WTC11 (cell line): Measurements from ENCODE around the gene DMKN. TPM values are rescaled to one million over a fixed set of nuclear protein-coding genes. Genes with fewer than 3 reads are reported as not detected.

Experiments
- ATAC-seq: fragments of 200-7000 bp; cut with Tn5 transposase; 2 replicates; pipeline ENCODE4 v1.10.0; 2021; ENCODE audit warnings: mild to moderate bottlenecking, moderate library complexity
- CTCF ChIA-PET: fragments of 300-600 bp; sonication (Branson Sonifier 250); formaldehyde crosslinking; loops from one replicate; lab custom pipeline; 2021; ENCODE audit warnings: antibody characterized with exemption; lab: Charles Lee
- POLR2A ChIA-PET: fragments of 350-600 bp; sonication (Branson Sonifier 250); formaldehyde crosslinking; loops from one replicate; lab custom pipeline; 2021; ENCODE audit warnings: antibody characterized with exemption; lab: Charles Lee
- DNase-seq: peaks from one replicate; pipeline ENCODE4 v3.0.0; 2021; ENCODE audit warnings: low spot score
- H3K27ac Mint-ChIP-seq: 2 replicates; pipeline ENCODE4 v1.8.0; 2021; ENCODE audit warnings: mixed read lengths
- H3K27me3 Mint-ChIP-seq: 2 replicates; pipeline ENCODE4 v1.8.0; 2021; ENCODE audit warnings: low read depth, mild to moderate bottlenecking, moderate library complexity, mixed read lengths
- H3K36me3 Mint-ChIP-seq: 2 replicates; pipeline ENCODE4 v1.8.0; 2021; ENCODE audit warnings: mixed read lengths
- H3K4me1 Mint-ChIP-seq: 2 replicates; pipeline ENCODE4 v1.8.0; 2022; ENCODE audit warnings: mixed read lengths
- H3K4me3 Mint-ChIP-seq: 2 replicates; pipeline ENCODE4 v1.8.0; 2021; ENCODE audit warnings: mild to moderate bottlenecking, moderate library complexity, mixed read lengths
- H3K9me3 Mint-ChIP-seq: 2 replicates; pipeline ENCODE4 v1.8.0; 2021; ENCODE audit warnings: mixed read lengths
- AFF4 ChIP-seq: sonication (generic); formaldehyde crosslinking; IDR thresholded peaks from 2 replicates; pipeline ENCODE4 v1.8.1; 2023; ENCODE audit warnings: mild to moderate bottlenecking, missing genetic modification reagents, borderline replicate concordance
- AR ChIP-seq: fragments of 250-450 bp; sonication (Bioruptor Pico); IDR thresholded peaks from 2 replicates; pipeline ENCODE4 v1.9.0; 2021; ENCODE audit warnings: mild to moderate bottlenecking
- ARID4B ChIP-seq: sonication (generic); formaldehyde crosslinking; IDR thresholded peaks from 2 replicates; pipeline ENCODE4 v1.8.0; 2023; ENCODE audit warnings: missing genetic modification reagents, mild to moderate bottlenecking, borderline replicate concordance
- ATF6 ChIP-seq: sonication (generic); formaldehyde crosslinking; IDR thresholded peaks from 2 replicates; pipeline ENCODE4 v1.8.1; 2023; ENCODE audit warnings: mild to moderate bottlenecking, missing genetic modification reagents
- CBFB ChIP-seq: sonication (generic); formaldehyde crosslinking; IDR thresholded peaks from 2 replicates; pipeline ENCODE4 v1.8.1; 2022; ENCODE audit warnings: mild to moderate bottlenecking, low read depth, missing genetic modification reagents
- E2F5 ChIP-seq: sonication (generic); formaldehyde crosslinking; IDR thresholded peaks from 2 replicates; pipeline ENCODE4 v1.8.1; 2022; ENCODE audit warnings: mild to moderate bottlenecking, moderate library complexity, missing genetic modification reagents
- ETV6 ChIP-seq: sonication (generic); formaldehyde crosslinking; IDR thresholded peaks from 2 replicates; pipeline ENCODE4 v1.8.1; 2022; ENCODE audit warnings: mild to moderate bottlenecking, missing genetic modification reagents
- FOXK1 ChIP-seq: sonication (generic); formaldehyde crosslinking; IDR thresholded peaks from 2 replicates; pipeline ENCODE4 v1.8.0; 2022; ENCODE audit warnings: mild to moderate bottlenecking, moderate library complexity, missing genetic modification reagents
- GRHL2 ChIP-seq: fragments of 250-450 bp; sonication (Bioruptor Pico); IDR thresholded peaks from 2 replicates; pipeline ENCODE4 v1.8.0; 2022; ENCODE audit warnings: mild to moderate bottlenecking, moderate library complexity; ENCODE audit not compliant: insufficient replicate concordance, severe bottlenecking
- USF2 ChIP-seq: sonication (generic); formaldehyde crosslinking; IDR thresholded peaks from 2 replicates; pipeline ENCODE4 v1.8.1; 2023; ENCODE audit warnings: mild to moderate bottlenecking, missing genetic modification reagents, moderate library complexity
- ZBTB21 ChIP-seq: sonication (generic); formaldehyde crosslinking; IDR thresholded peaks from 2 replicates; pipeline ENCODE4 v1.8.1; 2023; ENCODE audit warnings: mild to moderate bottlenecking, missing genetic modification reagents, borderline replicate concordance
- ZBTB43 ChIP-seq: sonication (generic); formaldehyde crosslinking; IDR thresholded peaks from 2 replicates; pipeline ENCODE4 v1.8.1; 2023; ENCODE audit warnings: mild to moderate bottlenecking, missing genetic modification reagents
- ZMAT4 ChIP-seq: fragments of 250-450 bp; sonication (Bioruptor Pico); IDR thresholded peaks from 2 replicates; pipeline ENCODE4 v1.9.0; 2021; ENCODE audit warnings: mild to moderate bottlenecking
- ZNF121 ChIP-seq: sonication (generic); formaldehyde crosslinking; IDR thresholded peaks from 2 replicates; pipeline ENCODE4 v1.8.0; 2023; ENCODE audit warnings: missing genetic modification reagents
- ZNF423 ChIP-seq: fragments of 250-450 bp; sonication (Bioruptor Pico); IDR thresholded peaks from 2 replicates; pipeline ENCODE4 v2.1.2; 2022; ENCODE audit warnings: mild to moderate bottlenecking, moderate library complexity
- total RNA-seq: library from RNA; stranded (reverse); gene quantifications from 3 replicates; pipeline ENCODE4 v1.2.3, GENCODE V29; 2021

The DMKN gene
- total RNA-seq, 1 experiment from 2014 or later = 285 TPM

GRCh38 chr19:35545001-35545854 lies 31.8 kb upstream of the DMKN start, which contains the start of gene TMEM147:
TSS of gene TMEM147 (plus strand) at chr19:35545626. CDS start at chr19:35545740, 114 bp downstream.
- DNase-seq = peak; percentile 93
- ATAC-seq = peak; percentile 85
- no peaks in the 10 kb centered on the region for H3K9me3 Mint-ChIP-seq
- H3K4me1 Mint-ChIP-seq = peaks cover 23% of the 10 kb centered on the region
- H3K4me3 Mint-ChIP-seq = peak within 1 kb of the TSS; percentile 92
- POLR2A ChIA-PET = no interaction called here
- peaks cover 24% of the 10 kb centered on the region for H3K36me3 Mint-ChIP-seq
- peak within 1 kb of the TSS; percentile 80 for H3K27ac Mint-ChIP-seq
- CTCF ChIA-PET = interaction anchor here (1.2 to 2.0 kb wide), 2 partner anchors 12 to 35 kb away, joined by 3 to 6 read pairs; no protein-coding TSS in a partner anchor
- H3K27me3 Mint-ChIP-seq = no peaks in the 10 kb centered on the region; the same call in 1 of the 2 replicates
- TF ChIP-seq ETV6 (CRISPR knock-in tag) (peak; percentile 69; the same call in 1 of the 2 replicates), ZNF121 (CRISPR knock-in tag) (no peak), ATF6 (CRISPR knock-in tag) (no peak), ZMAT4 (no peak), ZBTB21 (peak; percentile 47; the same call in 1 of the 2 replicates), E2F5 (CRISPR knock-in tag) (peak; percentile 74; the same call in 1 of the 2 replicates), AFF4 (CRISPR knock-in tag) (no peak), ZBTB43 (CRISPR knock-in tag) (0 out of 2 replicates have a peak, but pooled peaks have one; percentile 34), FOXK1 (CRISPR knock-in tag) (peak; percentile 75), CBFB (0 out of 2 replicates have a peak, but pooled peaks have one; percentile 30), USF2 (CRISPR knock-in tag) (peak; percentile 92), AR (CRISPR knock-in tag) (no peak), ZNF423 (CRISPR knock-in tag) (peak; percentile 50), GRHL2 (CRISPR knock-in tag) (no peak), ARID4B (peak; percentile 88; the same call in 1 of the 2 replicates)
